A549 treated with CORT108297 at 1 μM for 4 hours (cell line): Measurements from ENCODE around the gene ZFP64. TPM values are rescaled to one million over a fixed set of nuclear protein-coding genes. Genes with fewer than 3 reads are reported as not detected.

ENCODE experiments used
- total RNA-seq: library from RNA; stranded (reverse); fragments of 200-300 nt; extraction: Qiagen RNA extraction; gene quantifications from 5 replicates; pipeline ENCODE4 v1.2.3, GENCODE V29; 2022

ZFP64 gene
- total RNA-seq: 19.2 to 20.6 TPM (median 20.3 TPM) in 5 replicates

DNA sequence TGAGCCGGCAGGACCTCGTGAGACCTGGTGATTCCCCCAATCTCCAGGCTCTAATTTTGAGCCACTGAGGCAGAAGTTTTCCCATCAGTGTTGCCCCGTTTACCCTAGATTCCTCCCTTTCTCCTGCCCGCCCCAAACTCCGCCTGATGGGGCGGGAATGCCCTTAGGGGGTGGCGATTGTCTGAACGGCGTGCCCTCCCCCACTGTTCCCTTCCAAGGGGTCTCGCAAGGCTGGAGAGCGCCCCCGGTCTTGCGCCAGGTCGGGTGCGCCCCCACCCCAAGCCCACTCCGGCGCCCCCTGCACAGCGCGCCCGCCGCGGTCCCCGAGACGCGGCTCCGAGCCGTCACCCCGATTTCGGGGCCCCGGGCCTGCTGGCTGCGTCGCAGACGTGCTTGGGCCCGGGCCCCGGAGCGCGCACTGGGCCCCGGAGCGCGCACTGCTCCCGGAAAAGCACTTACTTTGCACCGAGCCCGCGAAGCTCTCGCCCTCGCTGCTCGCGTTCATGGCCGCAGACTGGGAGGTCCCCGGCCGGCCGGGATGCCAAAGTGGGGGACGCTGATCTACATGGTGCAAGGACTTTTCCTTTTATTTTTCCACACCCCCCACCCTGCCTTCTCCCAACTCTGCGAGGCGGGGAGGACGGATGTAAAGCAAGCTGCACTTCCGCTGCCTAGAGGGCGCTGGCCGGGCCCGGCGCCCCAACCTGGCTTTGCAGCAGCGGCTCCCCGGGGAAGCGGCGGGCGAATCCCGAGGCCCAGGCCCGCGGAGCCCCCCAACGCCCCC lies at the start of gene ZFP64:
Gene ZFP64, minus strand, starts transcription at position 648 of the 784 bp plus-strand sequence. Its CDS starts 143 bp downstream, at position 505.

